GM18517 (cell line): ENCODE results near the gene MAMSTR.
"Not testable (repeated sequence)": the region's sequence is repeated elsewhere in the genome, so short reads cannot be mapped to it uniquely, and the experiment has no call there.

Experiments used
- ATAC-seq: cut with Tn5 transposase; IDR thresholded peaks from one replicate; pipeline ENCODE4 v1.9.1; 2021; ENCODE audit warnings: mild to moderate bottlenecking, moderate library complexity; ENCODE audit not compliant: unreplicated experiment

Gene MAMSTR

DNA sequence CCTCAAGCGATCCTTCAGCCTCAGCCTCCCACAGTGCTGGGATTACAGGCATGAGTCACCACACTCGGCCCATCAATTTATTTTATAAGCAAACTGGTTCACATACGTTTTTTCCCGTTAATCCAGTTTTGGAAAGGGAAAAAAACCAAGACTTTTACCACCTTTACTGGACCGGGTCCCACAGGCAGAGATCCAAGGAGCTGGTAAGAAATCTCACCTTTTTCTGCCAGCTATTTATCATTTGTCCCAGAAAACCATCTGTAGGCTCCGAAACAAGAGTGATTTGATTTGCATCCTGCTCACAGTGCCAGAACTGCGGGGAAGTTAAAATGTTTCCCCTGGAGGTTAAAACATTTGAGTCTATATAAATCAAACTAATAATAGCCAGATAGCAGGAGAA is 30.1 kb downstream of the MAMSTR start:
- no peak for ATAC-seq

DNA sequence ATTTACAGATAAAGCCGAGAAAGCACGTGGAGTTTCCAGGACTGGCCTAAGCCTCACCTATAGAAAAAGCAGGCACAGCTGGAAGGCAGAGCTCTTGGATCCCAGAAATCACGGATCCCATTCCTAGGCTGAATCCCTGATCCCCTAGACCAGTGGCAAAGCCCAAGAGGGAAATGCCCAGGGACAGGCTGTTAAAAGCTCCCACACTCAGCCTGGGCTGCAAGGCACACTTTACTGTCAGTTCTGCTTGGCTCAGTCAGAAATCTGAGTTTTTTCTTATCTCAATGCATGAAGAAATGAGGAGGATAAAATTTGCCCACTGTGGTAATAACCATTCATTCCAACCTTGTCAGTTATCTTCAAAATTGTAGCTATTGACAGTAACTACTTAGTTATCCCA is 31.7 kb downstream of the MAMSTR start:
- ATAC-seq: no peak

DNA sequence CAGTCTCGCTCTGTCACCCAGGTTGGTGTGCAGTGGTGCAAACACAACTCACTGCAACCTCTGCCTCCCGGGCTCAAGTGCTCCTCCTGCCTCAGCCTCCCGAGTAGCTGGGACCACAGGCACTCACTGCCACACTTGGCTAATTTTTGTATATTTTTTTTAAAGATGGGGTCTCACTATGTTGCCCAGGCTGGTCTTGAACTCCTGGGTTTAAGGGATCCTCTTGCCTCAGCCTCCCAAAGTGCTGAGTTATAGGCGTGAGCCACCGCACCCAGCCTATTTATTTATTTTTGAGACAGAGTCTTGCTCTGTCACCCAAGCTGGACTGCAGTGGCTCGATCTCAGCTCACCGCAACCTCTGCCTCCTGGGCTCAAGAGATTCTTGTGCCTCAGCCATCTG is 32.9 kb downstream of the MAMSTR start:
- ATAC-seq: not testable (repeated sequence)

DNA sequence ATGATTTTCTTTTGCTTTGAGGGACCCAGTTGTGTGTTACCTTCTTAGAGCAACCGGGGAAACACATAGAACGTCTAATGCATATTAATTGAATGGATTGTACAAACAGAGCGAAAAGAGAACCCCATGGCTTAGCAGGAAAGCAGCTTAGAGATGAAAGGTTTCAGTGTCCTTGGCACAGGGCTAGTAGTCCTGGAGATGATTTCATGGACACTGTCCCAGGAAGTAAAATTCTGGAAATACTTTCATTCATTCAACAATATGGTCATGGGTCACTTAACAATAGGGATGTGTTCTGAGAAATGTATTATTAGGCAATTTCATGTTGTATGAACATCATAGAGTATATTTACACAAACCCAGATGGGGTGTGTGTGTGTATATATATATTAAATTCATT is 33.4 kb downstream of the MAMSTR start:
- no peak for ATAC-seq

DNA sequence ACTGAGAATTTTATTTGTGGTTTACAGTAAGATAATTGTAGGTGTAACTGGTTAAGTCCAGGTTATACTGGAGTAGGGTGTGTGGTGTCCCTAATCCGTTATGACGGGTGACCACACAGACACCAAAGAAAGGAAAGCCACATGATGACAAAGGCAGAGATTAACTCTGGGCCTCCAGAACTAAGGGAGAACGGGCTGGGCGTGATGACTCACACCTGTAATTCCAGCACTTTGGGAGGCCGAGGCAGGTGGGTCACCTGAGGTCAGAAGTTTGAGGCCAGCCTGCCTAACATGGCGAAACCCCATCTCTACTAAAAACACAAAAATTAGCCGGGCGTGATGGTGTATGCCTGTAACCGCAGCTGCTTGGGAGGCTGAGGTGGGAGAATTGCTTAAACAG is 33.9 kb downstream of the MAMSTR start:
- ATAC-seq: no peak

DNA sequence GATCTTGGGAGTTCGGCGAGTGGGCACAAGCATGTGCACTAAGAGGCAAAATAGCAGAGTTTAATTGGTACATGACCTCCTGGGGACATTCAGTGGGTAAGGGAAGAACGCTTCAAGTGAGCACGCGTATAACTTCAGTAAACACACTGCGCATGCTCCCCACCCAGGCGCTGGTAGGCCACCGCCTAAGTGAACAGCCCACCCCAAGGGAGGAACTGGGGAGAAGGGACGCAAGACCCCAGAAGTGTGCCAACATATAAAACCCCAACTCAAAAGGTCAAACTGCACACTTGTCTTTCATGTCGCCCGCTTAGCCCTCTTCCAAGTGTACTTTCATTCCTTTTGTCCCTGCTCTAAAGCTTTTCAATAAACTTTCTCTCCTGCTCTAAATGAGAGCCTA is 36.2 kb downstream of the MAMSTR start:
- ATAC-seq: no peak

DNA sequence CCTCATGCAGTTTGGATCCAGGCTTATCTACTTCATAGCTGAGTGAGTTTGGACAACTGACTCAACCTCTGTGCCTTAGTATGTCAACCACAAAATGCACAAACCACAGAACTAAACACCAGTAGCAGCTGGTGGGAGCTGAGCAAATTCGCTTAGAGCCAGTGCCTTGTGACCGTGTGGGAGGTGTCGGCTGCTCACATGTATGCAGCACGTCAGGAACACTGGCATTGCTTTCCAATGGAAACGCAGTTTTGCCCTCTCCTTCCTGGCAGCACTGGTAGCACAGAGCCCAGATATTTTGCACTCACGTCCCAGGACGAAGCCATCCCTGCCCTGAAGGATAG is 38.4 kb downstream of the MAMSTR start:
- no peak for ATAC-seq

DNA sequence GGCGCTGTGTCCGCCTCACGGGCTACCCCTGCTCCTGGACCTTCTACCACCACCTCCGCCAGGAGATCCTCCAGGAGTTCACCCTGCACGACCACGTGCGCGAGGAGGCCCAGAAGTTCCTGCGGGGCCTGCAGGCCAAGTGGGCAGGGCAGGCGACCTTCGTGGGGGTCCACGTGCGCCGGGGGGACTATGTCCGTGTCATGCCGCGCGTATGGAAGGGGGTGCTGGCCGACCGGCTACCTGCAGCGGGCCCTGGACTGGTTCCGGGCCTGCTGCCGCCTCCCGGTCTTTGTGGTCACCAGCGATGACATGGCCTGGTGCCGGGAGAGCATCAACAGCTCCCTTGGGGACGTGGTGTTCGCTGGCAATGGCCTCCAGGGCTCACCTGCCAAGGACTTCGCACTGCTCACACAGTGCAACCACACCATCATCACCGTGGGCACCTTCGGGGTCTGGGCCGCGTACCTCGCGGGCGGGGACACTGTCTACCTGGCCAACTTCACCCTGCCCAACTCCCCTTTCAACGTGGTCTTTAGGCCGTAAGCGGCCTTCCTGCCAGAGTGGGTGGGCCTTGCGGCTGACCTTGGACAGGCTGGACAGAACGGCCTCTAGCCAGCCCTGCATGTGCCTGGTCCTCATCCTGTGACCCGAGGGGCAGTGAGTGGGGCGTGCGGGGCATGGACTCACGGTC is 38.9 kb downstream of the MAMSTR start:
- ATAC-seq: no peak

DNA sequence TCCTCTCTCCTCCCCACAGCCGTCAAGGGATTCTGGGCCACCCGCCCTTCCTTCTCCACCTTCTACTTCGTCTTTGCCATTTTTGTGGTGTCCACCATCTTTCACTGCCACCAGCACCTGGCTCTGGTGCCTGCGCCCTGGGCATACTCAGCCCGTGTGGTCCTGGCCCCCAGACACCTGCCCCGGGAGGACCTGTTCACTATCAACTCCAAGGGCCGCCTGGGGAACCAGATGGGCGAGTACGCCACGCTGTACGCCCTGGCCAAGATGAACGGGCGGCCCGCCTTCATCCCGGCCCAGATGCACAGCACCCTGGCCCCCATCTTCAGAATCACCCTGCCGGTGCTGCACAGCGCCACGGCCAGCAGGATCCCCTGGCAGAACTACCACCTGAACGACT is 39.5 kb downstream of the MAMSTR start:
- not testable (repeated sequence) for ATAC-seq

DNA sequence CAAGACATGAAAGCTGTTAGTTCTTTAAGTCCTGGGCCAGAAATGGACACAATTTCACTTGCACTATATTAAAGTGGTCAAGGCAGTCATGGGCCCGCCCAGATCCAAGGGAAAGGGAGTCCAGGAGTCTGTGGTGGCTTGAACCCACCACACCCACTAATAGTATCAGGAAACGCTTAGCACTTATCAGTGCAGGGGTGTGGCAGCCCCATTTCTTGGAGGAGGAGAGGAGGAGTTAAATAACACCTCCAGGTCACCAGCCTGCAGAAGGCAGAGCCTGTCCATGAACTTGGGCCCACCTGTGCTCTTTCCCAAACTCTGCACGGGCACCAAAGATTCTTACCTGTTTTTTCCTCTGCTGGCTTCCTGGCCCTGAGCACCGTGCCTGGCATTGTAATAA is 41.3 kb downstream of the MAMSTR start:
- ATAC-seq: no peak

DNA sequence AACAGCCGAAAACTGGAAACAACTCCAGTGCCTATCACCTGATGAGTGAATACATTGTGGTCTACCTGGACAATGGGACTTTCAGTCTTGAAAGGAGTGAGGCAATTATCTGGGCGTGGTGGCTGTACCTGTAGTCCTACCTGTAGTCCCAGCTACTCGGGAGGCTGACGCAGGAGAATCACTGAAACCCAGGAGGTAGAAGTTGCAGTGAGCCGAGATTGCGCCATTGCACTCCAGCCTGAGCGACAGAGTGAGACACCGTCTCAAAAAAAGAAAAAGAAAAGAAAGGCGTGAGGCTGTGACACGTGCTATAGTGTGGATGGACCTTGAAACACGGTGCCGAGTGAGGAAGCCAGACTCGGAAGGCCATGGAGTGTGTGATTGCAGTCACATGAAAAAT is 42.6 kb downstream of the MAMSTR start:
- no peak for ATAC-seq

DNA sequence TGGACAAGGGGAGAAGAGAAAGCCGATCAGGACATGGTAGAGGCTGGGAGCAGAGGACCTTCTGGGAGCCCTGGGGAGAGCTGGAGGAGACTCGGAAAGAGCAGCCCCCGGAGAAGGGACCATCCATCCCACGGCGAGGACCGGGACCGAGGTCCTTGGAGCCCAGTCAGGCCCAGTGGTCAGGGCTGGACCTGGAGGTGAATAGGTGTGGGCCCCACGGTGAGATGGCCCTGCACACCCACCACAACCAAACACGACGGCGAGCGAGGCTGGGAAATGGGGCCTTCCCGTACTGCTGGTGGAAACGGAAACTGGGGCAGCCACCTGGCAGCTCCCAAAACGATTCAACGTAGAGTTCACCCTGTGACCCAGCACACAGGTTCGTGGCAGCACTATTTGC is 43.0 kb downstream of the MAMSTR start:
- ATAC-seq: no peak

DNA sequence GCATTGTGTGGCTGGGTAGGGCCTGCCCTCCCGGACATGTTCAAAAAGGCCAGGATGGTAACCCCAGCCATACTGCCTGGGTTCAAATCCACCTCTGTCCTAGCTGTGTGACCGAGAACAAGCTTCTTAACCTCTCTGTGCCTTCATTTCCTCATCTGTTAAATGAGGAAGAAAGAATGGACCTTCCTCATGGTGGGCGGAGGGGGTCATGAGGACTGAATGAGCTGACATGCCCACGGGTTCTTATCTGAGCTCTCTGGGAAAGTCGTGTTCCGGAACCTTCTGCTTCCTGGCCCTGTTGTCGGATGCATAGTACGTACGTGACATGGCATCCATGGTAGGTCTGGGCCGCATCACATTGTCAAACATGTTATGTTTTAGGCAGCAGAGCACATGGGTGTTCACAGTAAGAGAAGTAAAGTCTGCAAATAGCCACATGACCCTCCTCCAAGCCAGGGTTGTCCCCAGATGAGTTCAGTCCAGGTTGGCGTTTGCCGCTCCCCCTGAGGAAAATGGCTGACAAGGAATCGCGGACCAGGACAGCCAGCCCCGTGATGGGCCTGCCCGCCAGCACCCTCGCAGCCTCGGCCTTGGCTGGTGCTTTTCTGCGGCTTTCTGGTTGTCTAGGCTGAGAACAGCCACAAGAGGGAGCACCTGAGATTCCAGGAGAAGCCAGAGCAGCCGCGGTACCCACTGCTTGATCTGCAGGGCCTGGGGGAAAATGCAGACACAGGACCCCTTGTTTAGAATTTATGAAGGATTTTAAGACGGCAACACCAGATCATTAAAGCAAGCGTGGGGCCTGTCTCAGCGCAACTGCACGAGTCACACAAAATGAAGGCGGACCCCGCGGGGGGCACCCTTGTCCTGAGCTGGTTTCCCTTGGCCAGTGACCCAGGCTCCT is 44.4 kb downstream of the MAMSTR start:
- ATAC-seq: no peak

DNA sequence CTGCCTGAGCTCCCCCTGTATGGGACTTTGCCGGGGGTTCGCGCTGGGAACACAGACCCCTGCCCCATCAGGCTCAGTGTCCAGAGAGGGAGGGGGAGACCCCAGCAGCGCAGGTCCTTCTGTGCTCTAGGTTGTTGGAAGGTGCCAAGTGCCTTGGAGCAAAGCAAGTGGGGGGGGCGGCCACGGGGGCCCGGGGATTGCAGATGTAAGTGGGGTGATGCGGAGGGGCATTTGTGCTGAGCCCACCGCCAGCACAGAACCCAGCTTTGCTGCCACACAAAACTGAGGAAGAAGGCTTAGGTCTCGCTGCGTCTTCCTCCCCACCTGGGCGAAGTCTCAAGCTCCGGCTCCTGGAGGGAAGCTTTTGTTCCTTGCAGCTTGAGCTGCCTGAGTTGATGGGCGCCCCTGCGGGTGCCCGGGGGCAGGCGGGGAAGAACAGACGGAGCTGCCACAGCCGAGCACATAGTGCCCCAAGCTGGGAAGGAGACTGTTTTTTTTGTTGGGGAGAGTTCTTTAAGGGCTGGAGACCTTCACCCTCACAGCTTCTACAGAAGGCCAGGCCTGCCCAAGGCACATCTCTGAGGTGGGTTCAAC is 45.2 kb downstream of the MAMSTR start:
- ATAC-seq: no peak

DNA sequence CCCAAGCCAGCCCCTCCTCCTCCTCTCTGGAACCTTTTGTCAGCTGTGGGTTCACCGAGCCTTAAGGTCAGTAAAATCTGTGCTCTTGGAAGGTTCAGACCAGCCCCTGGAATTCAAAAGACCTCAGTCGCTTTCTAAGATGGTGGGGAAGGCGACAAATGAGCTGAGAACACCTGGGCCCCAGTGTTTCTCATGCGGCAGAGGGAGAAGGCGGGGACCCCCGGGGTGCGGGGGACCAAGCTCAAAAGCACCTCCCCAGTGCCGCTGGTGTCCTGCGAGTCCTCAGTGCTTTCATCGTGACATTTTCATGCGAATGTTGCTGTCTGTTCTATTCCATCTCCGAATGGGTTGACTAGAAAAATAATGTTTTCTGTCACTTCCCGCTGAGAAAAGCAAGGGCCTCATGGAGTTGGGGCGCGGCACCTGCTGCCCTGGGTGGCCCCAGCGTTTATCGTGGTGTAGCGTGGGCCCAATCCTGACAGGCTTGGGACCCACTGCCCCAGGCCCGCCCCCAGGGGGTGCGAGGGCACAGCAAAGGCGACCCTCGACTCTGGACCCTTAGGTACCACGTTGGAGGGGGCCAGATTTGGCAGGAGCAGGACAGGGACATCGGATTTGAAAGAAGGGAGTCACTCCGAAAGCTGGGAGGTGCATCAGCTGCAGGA is 46.0 kb downstream of the MAMSTR start:
- ATAC-seq: no peak

DNA sequence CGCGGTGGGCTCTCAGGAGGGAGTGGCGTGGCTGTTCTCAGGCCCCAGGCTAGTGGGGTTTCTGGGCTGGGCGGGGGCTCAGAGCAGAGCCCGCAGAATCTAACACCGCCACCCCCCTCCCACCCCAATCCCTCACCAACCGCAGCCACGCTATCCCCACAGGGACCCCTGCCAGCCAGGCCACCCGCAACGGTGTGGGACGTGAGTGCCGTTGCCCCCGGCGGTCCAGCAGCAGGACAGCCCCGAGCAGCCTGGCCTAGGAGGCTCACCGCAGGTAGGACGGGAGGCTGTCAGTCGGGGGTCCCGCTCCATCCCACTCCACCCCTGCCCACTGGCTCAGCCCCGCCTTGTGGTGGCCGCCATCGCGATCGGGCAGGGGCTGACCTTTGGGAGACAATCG is 46.5 kb downstream of the MAMSTR start, which contains the start of gene NTN5:
TSS of gene NTN5 (minus strand) at position 24 of the 400 bp plus-strand sequence. CDS start 2,031 bp downstream, outside the sequence.
- ATAC-seq: no peak

DNA sequence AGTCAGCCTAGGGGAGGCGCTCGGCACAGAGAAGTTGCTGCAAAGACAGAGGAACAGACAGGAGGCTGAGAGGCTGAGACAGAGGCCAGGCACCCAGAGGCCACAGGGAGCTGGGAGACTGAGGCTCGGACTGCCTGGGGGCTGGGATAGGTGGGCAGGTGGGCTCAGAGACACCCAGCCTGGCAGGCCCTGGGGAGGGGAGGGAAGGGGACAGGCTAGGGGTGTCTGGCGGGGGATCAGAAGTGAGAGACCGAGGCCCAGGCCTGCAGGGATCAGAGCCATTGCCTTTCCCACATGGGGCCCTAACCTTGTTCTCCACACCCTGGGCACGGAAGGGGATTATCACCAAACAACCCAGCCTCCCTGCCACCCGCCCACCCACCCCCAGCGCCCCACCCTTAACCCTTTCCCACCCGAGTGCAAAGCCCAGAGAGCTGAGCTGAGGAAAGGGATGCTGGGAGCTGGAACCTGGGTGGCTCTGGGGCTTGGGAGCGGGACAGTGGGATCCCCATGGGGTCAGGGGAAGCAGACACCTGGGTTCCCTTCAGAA is 48.0 kb downstream of the MAMSTR start:
- ATAC-seq: no peak

DNA sequence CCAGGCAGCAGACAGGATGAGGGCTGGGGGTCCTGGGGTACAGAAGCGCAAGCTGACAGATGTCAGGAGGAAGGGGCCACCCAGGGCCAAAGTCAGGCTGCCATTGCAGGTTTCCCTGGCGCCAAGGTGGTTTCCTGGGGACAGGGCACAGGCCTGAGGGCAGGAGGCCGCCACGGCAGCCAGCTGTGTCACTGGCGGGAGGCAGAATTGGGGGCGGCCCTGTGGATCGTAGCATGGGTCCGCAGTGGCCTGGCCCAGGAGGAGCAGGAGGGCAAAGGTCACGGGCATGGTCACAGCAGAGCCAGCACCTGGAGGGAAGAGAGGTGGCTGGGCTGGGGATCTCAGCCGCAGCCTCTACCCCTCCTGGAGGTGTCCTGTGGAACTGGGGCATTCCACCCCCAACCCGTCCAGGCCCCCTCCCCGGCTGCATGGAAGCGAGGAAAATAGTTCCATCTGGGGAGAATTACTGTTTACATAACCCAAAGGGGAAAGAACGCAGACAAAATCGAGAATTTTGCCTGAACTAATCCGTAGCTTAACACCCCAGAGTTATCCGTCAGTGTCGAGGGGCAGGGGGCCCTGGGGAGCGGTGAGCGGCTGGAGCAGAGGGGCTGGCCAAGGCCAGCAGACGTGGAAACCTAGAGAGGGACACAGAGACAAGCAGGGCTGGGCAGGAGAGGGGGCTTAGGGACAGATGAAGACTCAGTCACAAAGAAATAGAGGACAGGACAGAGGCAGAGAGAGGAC is 48.7 kb downstream of the MAMSTR start:
- ATAC-seq: no peak

DNA sequence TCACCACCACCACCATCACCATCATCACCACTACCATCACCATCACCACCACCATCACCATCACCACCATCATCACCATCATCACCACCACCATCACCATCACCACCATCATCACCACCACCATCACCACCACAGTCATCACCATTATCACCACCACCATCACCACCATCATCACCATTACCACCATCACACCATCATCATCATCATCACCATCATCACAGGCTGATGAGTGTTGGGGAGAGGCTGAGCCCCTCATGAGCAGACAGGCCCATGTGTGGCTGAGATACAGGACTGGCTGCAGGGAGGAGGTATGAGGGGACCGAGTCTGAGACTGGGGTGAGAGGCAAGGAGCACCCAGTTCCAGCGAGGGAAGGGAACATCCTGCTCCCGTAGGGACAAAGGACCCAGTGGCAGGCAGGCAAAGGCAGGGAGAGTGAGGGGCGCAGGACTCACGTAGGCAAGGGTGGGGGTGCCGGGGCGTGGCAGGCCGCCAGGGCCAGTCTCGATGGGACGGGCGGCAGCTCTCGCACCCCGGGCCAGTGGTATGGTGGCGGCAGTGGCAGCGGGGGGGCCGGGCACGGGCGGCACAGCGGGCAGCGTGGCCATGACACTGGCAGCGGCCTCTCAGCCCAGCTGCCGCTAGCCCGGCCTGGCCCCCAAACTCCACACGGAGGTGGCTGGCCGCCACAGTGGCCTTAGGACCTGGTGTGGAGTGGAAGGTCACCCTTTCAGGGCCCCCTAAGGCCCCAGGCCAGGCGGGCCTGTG is 49.4 kb downstream of the MAMSTR start:
- no peak for ATAC-seq

DNA sequence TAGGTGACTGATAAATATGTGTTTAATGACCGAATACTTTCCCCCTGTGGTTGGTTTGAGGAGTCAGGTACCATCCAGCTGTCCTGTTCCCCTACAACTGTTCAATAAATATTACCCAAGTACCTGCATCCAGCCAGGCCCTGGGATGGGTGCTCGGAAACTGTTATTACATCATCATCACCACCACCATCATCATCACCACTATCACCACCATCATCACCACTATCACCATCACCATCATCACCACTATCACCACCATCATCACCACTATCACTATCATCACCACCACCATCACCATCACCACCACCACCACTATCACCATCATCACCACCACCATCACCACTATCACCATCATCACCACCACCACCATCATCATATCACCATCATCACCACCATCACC is 50.8 kb downstream of the MAMSTR start:
- no peak for ATAC-seq
